Left lung (tissue), 10 donors: ENCODE results near the gene TMEM147. TPM values are rescaled to one million over a fixed set of nuclear protein-coding genes. Genes with fewer than 3 reads are reported as not detected.
A peak's percentile ranks its signal among the peaks of the same experiment; 100 is the strongest.

Experiments used
- ATAC-seq: fragments of 200-7000 bp; cut with Tn5 transposase; one replicate; pipeline ENCODE4 v1.9.1; 2020; ENCODE audit warnings: moderate library complexity
- DNase-seq, 4 donors: peaks; one replicate each; pipeline ENCODE4 v3.0.0-alpha.2; 2013 to 2020
- H3K27ac ChIP-seq, 2 donors: fragments of 200-600 bp; sonication (generic) in 1 of 2; one replicate each; pipeline versions ENCODE4 v1.5.0 to v1.8.0; 2020 to 2021
- H3K27me3 ChIP-seq, 2 donors: fragments of 200-600 bp; sonication (generic) in 1 of 2; one replicate each; pipeline versions ENCODE4 v1.5.0 to v1.8.0; 2020 to 2021
- H3K36me3 ChIP-seq, 2 donors: fragments of 200-600 bp; sonication (generic) in 1 of 2; one replicate each; pipeline versions ENCODE4 v1.5.0 to v1.8.0; 2020 to 2021
- H3K4me1 ChIP-seq, 2 donors: fragments of 200-600 bp; one replicate each; pipeline ENCODE4 v1.8.0; 2021
- H3K4me3 ChIP-seq, 2 donors: fragments of 200-600 bp; sonication (generic) in 1 of 2; one replicate each; pipeline versions ENCODE4 v1.5.0 to v1.8.0; 2020 to 2021; ENCODE audit warnings: mild to moderate bottlenecking in 1 of 2
- H3K9me3 ChIP-seq, 2 donors: fragments of 200-600 bp; sonication (generic) in 1 of 2; one replicate each; pipeline versions ENCODE4 v1.5.0 to v1.8.0; 2020 to 2021
- intact Hi-C, 2 donors: fragments of 100-400 bp; cut with DNase I; formaldehyde crosslinking; loops; one replicate each; pipeline versions ENCODE4 v1.11.2 to v1.14.2; 2022
- polyA plus RNA-seq, 6 donors: library from polyadenylated mRNA; unstranded; fragments of 120-200 nt; gene quantifications; one replicate each; pipeline ENCODE4 v1.2.1, GENCODE V29; 2013; ENCODE audit not compliant: insufficient read length in 6 of 6
- total RNA-seq, 2 donors: library from RNA; stranded (reverse); fragmentation: NEBNext Ultra II Directional; extraction: Animal tissue kit (Norgen Biotek cat#: 25700); gene quantifications; one replicate each; pipeline ENCODE4 v1.2.1, GENCODE V29; 2021
- TF ChIP-seq, protein P1 (sequence below), 2 donors: fragments of 200-600 bp; sonication (generic) in 1 of 2; IDR thresholded peaks; one replicate each; pipeline versions ENCODE4 v1.5.0 to v1.8.0; 2021; ENCODE audit warnings: antibody characterized with exemption in 2 of 2
- donor health status: DM: no; HTN: yes; CAD: no.
- donor health status: DM: no; HTN: no; CAD: no.

The TMEM147 gene
- total and polyA plus RNA-seq, 8 donors = 52.7 to 112 (median 59.0) TPM

- Histone ChIP-seq H3K36me3 (peaks cover 0 to 13% of the 10 kb centered on the region in 2 donors), H3K27ac (no peak overlapping the region), H3K4me1 (no peaks in the 10 kb centered on the region), H3K27me3 (peaks cover 0 to 24% of the 10 kb centered on the region in 2 donors), H3K4me3 (no peak overlapping the region), H3K9me3 (no peaks in the 10 kb centered on the region)
- ATAC-seq (no peak), DNase-seq (peak in 1 of 4 donors; percentile 50)
- intact Hi-C loops = no loop called here
- TF ChIP-seq, protein P1, sequence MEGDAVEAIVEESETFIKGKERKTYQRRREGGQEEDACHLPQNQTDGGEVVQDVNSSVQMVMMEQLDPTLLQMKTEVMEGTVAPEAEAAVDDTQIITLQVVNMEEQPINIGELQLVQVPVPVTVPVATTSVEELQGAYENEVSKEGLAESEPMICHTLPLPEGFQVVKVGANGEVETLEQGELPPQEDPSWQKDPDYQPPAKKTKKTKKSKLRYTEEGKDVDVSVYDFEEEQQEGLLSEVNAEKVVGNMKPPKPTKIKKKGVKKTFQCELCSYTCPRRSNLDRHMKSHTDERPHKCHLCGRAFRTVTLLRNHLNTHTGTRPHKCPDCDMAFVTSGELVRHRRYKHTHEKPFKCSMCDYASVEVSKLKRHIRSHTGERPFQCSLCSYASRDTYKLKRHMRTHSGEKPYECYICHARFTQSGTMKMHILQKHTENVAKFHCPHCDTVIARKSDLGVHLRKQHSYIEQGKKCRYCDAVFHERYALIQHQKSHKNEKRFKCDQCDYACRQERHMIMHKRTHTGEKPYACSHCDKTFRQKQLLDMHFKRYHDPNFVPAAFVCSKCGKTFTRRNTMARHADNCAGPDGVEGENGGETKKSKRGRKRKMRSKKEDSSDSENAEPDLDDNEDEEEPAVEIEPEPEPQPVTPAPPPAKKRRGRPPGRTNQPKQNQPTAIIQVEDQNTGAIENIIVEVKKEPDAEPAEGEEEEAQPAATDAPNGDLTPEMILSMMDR (IDR thresholded peaks at IDR 0.05) = no peak
These were observed 7.3 kb downstream of the TMEM147 start for GRCh38 chr19:35552534-35553384.

DNA sequence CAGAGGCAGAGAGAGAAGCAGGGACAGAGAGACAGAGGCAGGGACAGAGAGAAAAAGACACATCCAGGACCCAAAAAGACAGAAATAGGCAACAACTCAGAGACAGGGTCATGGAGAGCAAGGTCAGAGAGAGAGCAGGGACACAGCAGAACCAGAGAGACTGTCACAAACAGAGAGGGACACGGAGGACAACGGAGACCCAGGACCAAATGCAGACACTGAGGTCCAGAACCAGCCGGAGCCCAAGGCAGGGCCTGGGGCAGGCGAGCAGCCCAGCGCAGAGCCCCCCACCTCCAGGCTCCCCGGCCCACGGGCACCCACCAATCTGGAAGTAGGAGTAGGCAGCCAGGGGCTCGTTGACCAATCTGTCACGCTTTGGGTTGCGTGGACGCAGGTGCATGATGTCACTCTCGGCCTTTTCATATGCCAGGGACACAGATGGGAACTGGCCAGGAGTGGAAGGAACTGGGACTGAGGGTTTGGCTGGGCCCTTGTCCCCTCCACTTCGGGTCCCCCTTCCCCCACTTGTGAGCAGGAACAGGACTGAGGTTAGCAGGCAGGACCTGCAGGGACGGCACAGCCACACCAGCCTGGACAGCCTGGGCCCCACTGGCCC, 8.1 kb downstream of the TMEM147 start:
- intact Hi-C loops = no loop called here
- Histone ChIP-seq H3K27me3 (peaks cover 5 to 31% of the 10 kb centered on the region in 2 donors), H3K27ac (no peak overlapping the region), H3K9me3 (no peaks in the 10 kb centered on the region), H3K4me3 (no peak overlapping the region), H3K36me3 (peaks cover 0 to 9% of the 10 kb centered on the region in 2 donors), H3K4me1 (peaks cover 0 to 6% of the 10 kb centered on the region in 2 donors)
- ATAC-seq (no peak), DNase-seq (no peak)
- TF ChIP-seq, protein P1 (IDR thresholded peaks at IDR 0.05) = no peak

- TF ChIP-seq, protein P1 (IDR thresholded peaks at IDR 0.05) = no peak
- Histone ChIP-seq H3K9me3 (no peaks in the 10 kb centered on the region), H3K27ac (no peak overlapping the region), H3K27me3 (peaks cover 11 to 37% of the 10 kb centered on the region in 2 donors), H3K4me3 (no peak overlapping the region), H3K36me3 (peaks cover 0 to 9% of the 10 kb centered on the region in 2 donors), H3K4me1 (peaks cover 0 to 8% of the 10 kb centered on the region in 2 donors)
- intact Hi-C loops = no loop called here
- ATAC-seq = no peak
- no peak for DNase-seq
These were observed 8.7 kb downstream of the TMEM147 start for GRCh38 chr19:35554076-35554475.

DNA sequence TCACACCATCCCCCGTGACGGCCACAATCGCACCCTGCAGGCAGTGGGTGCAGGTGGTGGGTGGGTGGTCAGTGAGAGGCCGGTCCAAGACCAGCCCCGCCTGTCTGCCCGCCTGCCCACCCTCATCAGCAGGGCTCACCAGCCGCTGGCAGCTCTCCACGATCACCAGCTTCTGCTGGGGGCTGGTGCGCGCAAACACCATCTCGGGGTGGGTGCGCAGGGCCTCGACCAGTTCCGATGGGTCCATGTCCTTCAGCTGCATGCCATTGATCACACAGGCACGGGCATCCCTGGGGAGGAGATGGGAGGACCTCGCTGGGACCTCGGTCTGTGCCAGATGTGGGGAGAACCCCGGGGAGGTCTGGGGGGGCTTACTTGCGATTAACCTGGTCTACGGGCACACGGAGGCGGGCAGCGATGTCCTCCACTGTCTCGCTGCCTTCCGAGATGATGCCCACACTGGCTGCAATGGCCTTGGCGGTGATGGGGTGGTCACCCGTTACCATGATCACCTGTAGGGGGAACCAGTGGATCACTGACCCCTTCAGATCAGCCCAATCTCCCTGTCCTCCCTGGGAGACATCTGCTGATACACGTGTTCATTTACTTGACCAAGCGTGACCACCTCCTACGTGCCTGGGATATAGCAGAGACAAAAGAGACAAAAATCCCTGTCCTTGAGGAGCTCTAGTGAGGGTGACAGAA, 10.0 kb downstream of the TMEM147 start:
- Histone ChIP-seq H3K9me3 (no peaks in the 10 kb centered on the region), H3K4me1 (peaks cover 0 to 8% of the 10 kb centered on the region in 2 donors), H3K4me3 (no peak overlapping the region), H3K27ac (no peak overlapping the region), H3K27me3 (peaks cover 13 to 50% of the 10 kb centered on the region in 2 donors), H3K36me3 (peaks cover 0 to 9% of the 10 kb centered on the region in 2 donors)
- TF ChIP-seq, protein P1 (IDR thresholded peaks at IDR 0.05) = no peak
- intact Hi-C loops = no loop called here
- no peak for ATAC-seq
- no peak for DNase-seq
